Upper lobe of left lung (tissue), 4 donors: Measurements from ENCODE around the gene YY2.

Source experiments
- EP300 ChIP-seq, 4 donors: sonication (generic); formaldehyde crosslinking; IDR thresholded peaks; one replicate each; pipeline ENCODE4 v1.5.1; 2017; ENCODE audit warnings: antibody characterized with exemption in 4 of 4, control low read depth in 2 of 4
- POLR2A ChIP-seq, 4 donors: fragments of 450-650 bp; IDR thresholded peaks; one replicate each; pipeline ENCODE4 v1.5.1; 2016 to 2017; ENCODE audit warnings: antibody characterized with exemption in 4 of 4, mild to moderate bottlenecking in 2 of 4
- TF ChIP-seq, protein P1 (sequence below), 6 experiments: fragments of 450-650 bp in 4 of 6; fragments of 200-600 bp in 2 of 6; sonication (generic) in 2 of 6; IDR thresholded peaks; one replicate each; pipeline ENCODE4 v1.5.1; 2016 to 2019; ENCODE audit warnings: antibody characterized with exemption in 6 of 6

- TF ChIP-seq, protein P1, sequence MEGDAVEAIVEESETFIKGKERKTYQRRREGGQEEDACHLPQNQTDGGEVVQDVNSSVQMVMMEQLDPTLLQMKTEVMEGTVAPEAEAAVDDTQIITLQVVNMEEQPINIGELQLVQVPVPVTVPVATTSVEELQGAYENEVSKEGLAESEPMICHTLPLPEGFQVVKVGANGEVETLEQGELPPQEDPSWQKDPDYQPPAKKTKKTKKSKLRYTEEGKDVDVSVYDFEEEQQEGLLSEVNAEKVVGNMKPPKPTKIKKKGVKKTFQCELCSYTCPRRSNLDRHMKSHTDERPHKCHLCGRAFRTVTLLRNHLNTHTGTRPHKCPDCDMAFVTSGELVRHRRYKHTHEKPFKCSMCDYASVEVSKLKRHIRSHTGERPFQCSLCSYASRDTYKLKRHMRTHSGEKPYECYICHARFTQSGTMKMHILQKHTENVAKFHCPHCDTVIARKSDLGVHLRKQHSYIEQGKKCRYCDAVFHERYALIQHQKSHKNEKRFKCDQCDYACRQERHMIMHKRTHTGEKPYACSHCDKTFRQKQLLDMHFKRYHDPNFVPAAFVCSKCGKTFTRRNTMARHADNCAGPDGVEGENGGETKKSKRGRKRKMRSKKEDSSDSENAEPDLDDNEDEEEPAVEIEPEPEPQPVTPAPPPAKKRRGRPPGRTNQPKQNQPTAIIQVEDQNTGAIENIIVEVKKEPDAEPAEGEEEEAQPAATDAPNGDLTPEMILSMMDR (IDR thresholded peaks at IDR 0.05), result no peak
- TF ChIP-seq EP300 (IDR thresholded peaks at IDR 0.05) (no peak), POLR2A (IDR thresholded peaks at IDR 0.05) (no peak)
Measured at GRCh38 chrX:21883258-21883657, 27.5 kb downstream of the YY2 start.
